Testis (tissue), 3 donors: Measurements from ENCODE around the gene RNASEH2A. TPM values are rescaled to one million over a fixed set of nuclear protein-coding genes. Genes with fewer than 3 reads are reported as not detected.

Source experiments
- DNase-seq: peaks from one replicate; pipeline ENCODE4 v3.0.0-alpha.2; 2019
- H3K27ac ChIP-seq, 2 donors: fragments of 200-600 bp; sonication (generic); one replicate each; pipeline ENCODE4 v1.5.1; 2019
- H3K27me3 ChIP-seq: fragments of 200-600 bp; sonication (generic); one replicate; pipeline ENCODE4 v1.5.1; 2019
- H3K36me3 ChIP-seq: fragments of 200-600 bp; sonication (generic); one replicate; pipeline ENCODE4 v1.5.1; 2017; ENCODE audit warnings: low read depth; ENCODE audit errors: missing control alignments
- H3K4me1 ChIP-seq: fragments of 200-600 bp; sonication (generic); one replicate; pipeline ENCODE4 v1.5.1; 2019
- H3K4me3 ChIP-seq, 2 donors: fragments of 200-600 bp; sonication (generic); one replicate each; pipeline ENCODE4 v1.5.1; 2017 to 2019
- H3K9me3 ChIP-seq: fragments of 200-600 bp; sonication (generic); one replicate; pipeline ENCODE4 v1.5.1; 2017
- POLR2A ChIP-seq: fragments of 450-650 bp; IDR thresholded peaks from one replicate; pipeline ENCODE4 v1.6.1; 2017; ENCODE audit warnings: antibody characterized with exemption, mild to moderate bottlenecking, moderate library complexity
- WGBS, 2 donors: methylation state at CpG; one replicate each; pipeline ENCODE4 v1.1.5; 2018; 5-methylcytosine and 5-hydroxymethylcytosine counted together
- intact Hi-C: fragments of 100-400 bp; cut with DNase I; formaldehyde crosslinking; loops from one replicate; pipeline ENCODE4 v1.15.1; 2023; ENCODE audit warnings: low total_unique reads
- polyA plus RNA-seq: library from polyadenylated mRNA; stranded (reverse); fragments of 350-450 nt; fragmentation: Illumina TruSeq; extraction: RNeasy Lipid Tissue Mini Kit (QIAGEN cat#74804); gene quantifications from one replicate; pipeline ENCODE4 v1.2.3, GENCODE V29; 2014; ENCODE audit warnings: low read depth, low replicate concordance; ENCODE audit not compliant: insufficient read depth
- total RNA-seq, 2 donors: library from RNA; depleted of rRNA; stranded (reverse); fragments of >200 nt; gene quantifications; one replicate each; pipeline ENCODE4 v1.2.3, GENCODE V29; 2016
- TF ChIP-seq, protein P1 (sequence below), 3 experiments: fragments of 450-650 bp in 2 of 3; fragments of 200-600 bp in 1 of 3; sonication (generic) in 1 of 3; IDR thresholded peaks; one replicate each; pipeline ENCODE4 v1.5.1; 2016 to 2019; ENCODE audit warnings: antibody characterized with exemption in 3 of 3, mild to moderate bottlenecking in 2 of 3, moderate library complexity in 1 of 3

Gene RNASEH2A
- total and polyA plus RNA-seq, 3 donors from 2014 or later: 14.1 to 18.6 (median 15.7) TPM

- no peak overlapping the region for H3K4me3 ChIP-seq
- no peaks in the 10 kb centered on the region for H3K27me3 ChIP-seq
- H3K9me3 ChIP-seq: no peaks in the 10 kb centered on the region
- peaks cover 7% of the 10 kb centered on the region for H3K4me1 ChIP-seq
- intact Hi-C loops: loop anchor here (10.0 kb wide), 1 partner anchor 74 kb away; no protein-coding TSS in a partner anchor
- H3K27ac ChIP-seq: no peak overlapping the region
- H3K36me3 ChIP-seq: no peaks in the 10 kb centered on the region
- DNase-seq: no peak
- WGBS, 2 donors: 71 to 81% methylated on average over 8 to 13 of the region's 13 CpGs
- TF ChIP-seq POLR2A: no peak
- TF ChIP-seq, protein P1, sequence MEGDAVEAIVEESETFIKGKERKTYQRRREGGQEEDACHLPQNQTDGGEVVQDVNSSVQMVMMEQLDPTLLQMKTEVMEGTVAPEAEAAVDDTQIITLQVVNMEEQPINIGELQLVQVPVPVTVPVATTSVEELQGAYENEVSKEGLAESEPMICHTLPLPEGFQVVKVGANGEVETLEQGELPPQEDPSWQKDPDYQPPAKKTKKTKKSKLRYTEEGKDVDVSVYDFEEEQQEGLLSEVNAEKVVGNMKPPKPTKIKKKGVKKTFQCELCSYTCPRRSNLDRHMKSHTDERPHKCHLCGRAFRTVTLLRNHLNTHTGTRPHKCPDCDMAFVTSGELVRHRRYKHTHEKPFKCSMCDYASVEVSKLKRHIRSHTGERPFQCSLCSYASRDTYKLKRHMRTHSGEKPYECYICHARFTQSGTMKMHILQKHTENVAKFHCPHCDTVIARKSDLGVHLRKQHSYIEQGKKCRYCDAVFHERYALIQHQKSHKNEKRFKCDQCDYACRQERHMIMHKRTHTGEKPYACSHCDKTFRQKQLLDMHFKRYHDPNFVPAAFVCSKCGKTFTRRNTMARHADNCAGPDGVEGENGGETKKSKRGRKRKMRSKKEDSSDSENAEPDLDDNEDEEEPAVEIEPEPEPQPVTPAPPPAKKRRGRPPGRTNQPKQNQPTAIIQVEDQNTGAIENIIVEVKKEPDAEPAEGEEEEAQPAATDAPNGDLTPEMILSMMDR (IDR thresholded peaks at IDR 0.05): no peak
These were observed 35.5 kb upstream of the RNASEH2A start for GRCh38 chr19:12770922-12771321.

GRCh38 chr19:12772323-12772722 is 34.1 kb upstream of the RNASEH2A start:
- intact Hi-C loops: loop anchor here (10.0 kb wide), 1 partner anchor 72 kb away; no protein-coding TSS in a partner anchor
- 68 to 82% methylated on average over 4 of the region's 4 CpGs for WGBS, 2 donors
- no peak for DNase-seq

DNA sequence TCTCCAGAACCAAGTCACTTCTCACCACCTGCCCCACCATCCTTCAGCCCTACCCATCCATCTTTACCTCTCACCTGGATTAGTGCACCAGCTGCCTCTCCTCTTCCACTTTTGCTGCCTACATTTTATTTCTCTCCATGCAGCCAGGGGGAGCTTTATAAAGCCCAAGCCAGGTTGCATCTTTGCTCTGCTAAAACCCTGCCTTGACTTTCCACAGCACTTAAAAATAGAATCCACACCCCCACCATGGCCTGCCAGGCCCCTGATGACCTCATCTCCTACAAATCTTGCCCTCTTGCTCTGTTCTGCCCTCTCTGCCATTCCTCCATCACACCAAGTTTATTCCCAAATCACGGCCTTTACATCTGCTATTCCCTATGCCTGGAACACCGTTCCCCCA is 32.8 kb upstream of the RNASEH2A start:
- intact Hi-C loops: loop anchor here (10.0 kb wide), 1 partner anchor 71 kb away; no protein-coding TSS in a partner anchor
- peaks cover 18% of the 10 kb centered on the region for H3K4me1 ChIP-seq
- no peak for TF ChIP-seq POLR2A
- TF ChIP-seq, protein P1 (IDR thresholded peaks at IDR 0.05): no peak
- 89 to 94% methylated on average over 2 of the region's 2 CpGs for WGBS, 2 donors
- no peaks in the 10 kb centered on the region for H3K9me3 ChIP-seq
- H3K36me3 ChIP-seq: no peaks in the 10 kb centered on the region
- no peak overlapping the region for H3K4me3 ChIP-seq
- DNase-seq: no peak
- H3K27me3 ChIP-seq: no peaks in the 10 kb centered on the region
- no peak overlapping the region for H3K27ac ChIP-seq

More at GRCh38 chr19:12772323-12772722, 34.1 kb upstream of the RNASEH2A start:
- H3K4me3 ChIP-seq: no peak overlapping the region
- H3K36me3 ChIP-seq: no peaks in the 10 kb centered on the region
- no peaks in the 10 kb centered on the region for H3K9me3 ChIP-seq
- H3K4me1 ChIP-seq: peaks cover 7% of the 10 kb centered on the region
- no peak overlapping the region for H3K27ac ChIP-seq
- no peak for TF ChIP-seq POLR2A
- TF ChIP-seq, protein P1 (IDR thresholded peaks at IDR 0.05): no peak
- H3K27me3 ChIP-seq: no peaks in the 10 kb centered on the region

GRCh38 chr19:12774588-12775555 is 31.5 kb upstream of the RNASEH2A start, which contains the start of gene HOOK2:
Gene HOOK2, minus strand, starts transcription at chr19:12775552. Its CDS starts 103 bp downstream, at chr19:12775449.
- intact Hi-C loops: loop anchor here (10.0 kb wide), 1 partner anchor 70 kb away; no protein-coding TSS in a partner anchor
- H3K27me3 ChIP-seq: no peaks in the 10 kb centered on the region
- H3K36me3 ChIP-seq: no peaks in the 10 kb centered on the region
- H3K4me3 ChIP-seq: peak within 1 kb of the TSS; percentile 62 to 71
- H3K27ac ChIP-seq: peak within 1 kb of the TSS; percentile 33 to 72
- WGBS, 2 donors: 16 to 48% methylated on average over 12 to 57 of the region's 58 CpGs
- no peak for TF ChIP-seq POLR2A
- TF ChIP-seq, protein P1 (IDR thresholded peaks at IDR 0.05): no peak
- H3K9me3 ChIP-seq: no peaks in the 10 kb centered on the region
- DNase-seq: peak; percentile 66
- peaks cover 31% of the 10 kb centered on the region for H3K4me1 ChIP-seq
